ENCODE data around the gene HNRNPF.

The HNRNPF gene

DNA sequence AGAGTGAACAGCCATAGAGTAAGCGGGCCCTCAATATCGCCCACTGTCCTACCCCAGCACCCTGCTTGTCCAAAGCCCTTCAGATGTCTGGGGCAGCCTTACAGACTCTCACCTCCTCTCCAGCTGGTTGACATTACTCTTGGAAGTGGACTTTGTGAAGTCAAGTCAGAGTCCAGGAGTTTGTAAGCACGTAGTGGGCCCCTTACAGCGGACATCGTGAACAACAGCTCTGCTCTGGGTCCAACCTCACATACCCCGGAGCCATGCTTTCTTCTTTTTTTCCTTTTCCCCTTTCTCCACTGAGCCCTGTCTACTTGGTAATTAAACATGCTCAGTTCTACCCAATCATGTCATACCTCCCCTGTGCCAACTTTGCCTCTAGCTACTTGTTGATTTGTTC lies 17.5 kb downstream of the HNRNPF start:
- Histone ChIP-seq H3F3A (ENCODE audit: insufficient read depth) (peaks cover 68% of the 10 kb centered on the region), H3K9me3 (ENCODE audit: insufficient read depth, low read length) (no peaks in the 10 kb centered on the region), H3K79me2 (ENCODE audit: insufficient read depth, low read length) (peaks cover 79% of the 10 kb centered on the region), H2AFZ (ENCODE audit: low read depth, low read length, severe bottlenecking) (no peak overlapping the region), H3K9ac (ENCODE audit: low read length) (no peak overlapping the region), H4K20me1 (ENCODE audit: low read depth, low read length) (peaks cover 66% of the 10 kb centered on the region), H3K4me2 (ENCODE audit: low read depth, low read length, poor library complexity, severe bottlenecking) (no peak overlapping the region), H3K9me2 (replicated peaks; ENCODE audit: insufficient read depth, low read length) (no peaks in the 10 kb centered on the region), H3K27ac (ENCODE audit: low read depth, low read length) (no peak overlapping the region), H3K36me3 (ENCODE audit: low read length) (peaks cover 68% of the 10 kb centered on the region), H3K4me3 (ENCODE audit: insufficient read depth, low read length, poor library complexity, severe bottlenecking) (no peak overlapping the region), H3K27me3 (ENCODE audit: low read length) (no peaks in the 10 kb centered on the region)
- TF ChIP-seq, protein P1, sequence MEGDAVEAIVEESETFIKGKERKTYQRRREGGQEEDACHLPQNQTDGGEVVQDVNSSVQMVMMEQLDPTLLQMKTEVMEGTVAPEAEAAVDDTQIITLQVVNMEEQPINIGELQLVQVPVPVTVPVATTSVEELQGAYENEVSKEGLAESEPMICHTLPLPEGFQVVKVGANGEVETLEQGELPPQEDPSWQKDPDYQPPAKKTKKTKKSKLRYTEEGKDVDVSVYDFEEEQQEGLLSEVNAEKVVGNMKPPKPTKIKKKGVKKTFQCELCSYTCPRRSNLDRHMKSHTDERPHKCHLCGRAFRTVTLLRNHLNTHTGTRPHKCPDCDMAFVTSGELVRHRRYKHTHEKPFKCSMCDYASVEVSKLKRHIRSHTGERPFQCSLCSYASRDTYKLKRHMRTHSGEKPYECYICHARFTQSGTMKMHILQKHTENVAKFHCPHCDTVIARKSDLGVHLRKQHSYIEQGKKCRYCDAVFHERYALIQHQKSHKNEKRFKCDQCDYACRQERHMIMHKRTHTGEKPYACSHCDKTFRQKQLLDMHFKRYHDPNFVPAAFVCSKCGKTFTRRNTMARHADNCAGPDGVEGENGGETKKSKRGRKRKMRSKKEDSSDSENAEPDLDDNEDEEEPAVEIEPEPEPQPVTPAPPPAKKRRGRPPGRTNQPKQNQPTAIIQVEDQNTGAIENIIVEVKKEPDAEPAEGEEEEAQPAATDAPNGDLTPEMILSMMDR (IDR thresholded peaks at IDR 0.05; ENCODE audit: insufficient read depth, low read length, poor library complexity, severe bottlenecking), result no peak
- TF ChIP-seq EZH2phosphoT487 (conservative IDR thresholded peaks at IDR 0.05; ENCODE audit: low read length), result no peak

DNA sequence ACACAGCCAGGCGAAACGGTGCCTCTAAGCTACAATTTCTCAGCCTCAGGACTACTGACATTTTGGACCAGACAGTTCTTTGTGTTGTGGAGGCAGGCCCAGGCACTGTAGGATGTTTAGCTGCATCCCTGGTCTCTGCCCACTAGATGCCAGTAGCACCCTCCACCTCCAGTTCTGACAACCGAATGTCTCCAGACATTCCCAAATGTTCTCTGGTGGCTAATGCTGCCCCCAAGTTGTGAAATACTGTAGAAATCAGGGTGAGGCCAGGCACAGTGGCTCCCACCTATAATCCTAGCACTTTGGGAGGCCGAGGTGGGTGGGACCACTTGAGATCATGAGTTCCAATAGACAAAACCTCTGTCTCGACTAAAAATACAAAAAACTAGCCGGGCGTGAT lies 18.2 kb downstream of the HNRNPF start:
- no peak overlapping the region for H3K9ac ChIP-seq (ENCODE audit: low read length)
- no peak overlapping the region for H2AFZ ChIP-seq (ENCODE audit: low read depth, low read length, severe bottlenecking)
- no peaks in the 10 kb centered on the region for H3K27me3 ChIP-seq (ENCODE audit: low read length)
- peaks cover 72% of the 10 kb centered on the region for H3K79me2 ChIP-seq (ENCODE audit: insufficient read depth, low read length)
- no peak overlapping the region for H3K27ac ChIP-seq (ENCODE audit: low read depth, low read length)
- H3F3A ChIP-seq (ENCODE audit: insufficient read depth), result peaks cover 75% of the 10 kb centered on the region
- no peaks in the 10 kb centered on the region for H3K9me3 ChIP-seq (ENCODE audit: insufficient read depth, low read length)
- H3K4me3 ChIP-seq (ENCODE audit: insufficient read depth, low read length, poor library complexity, severe bottlenecking), result no peak overlapping the region
- no peaks in the 10 kb centered on the region for H3K9me2 ChIP-seq (replicated peaks; ENCODE audit: insufficient read depth, low read length)
- TF ChIP-seq, protein P1 (IDR thresholded peaks at IDR 0.05; ENCODE audit: insufficient read depth, low read length, poor library complexity, severe bottlenecking), result no peak
- TF ChIP-seq EZH2phosphoT487 (conservative IDR thresholded peaks at IDR 0.05; ENCODE audit: low read length), result no peak
- peaks cover 65% of the 10 kb centered on the region for H4K20me1 ChIP-seq (ENCODE audit: low read depth, low read length)
- no peak overlapping the region for H3K4me2 ChIP-seq (ENCODE audit: low read depth, low read length, poor library complexity, severe bottlenecking)
- H3K36me3 ChIP-seq (ENCODE audit: low read length), result peaks cover 68% of the 10 kb centered on the region

GRCh38 chr10:43390333-43390732 lies 18.7 kb downstream of the HNRNPF start:
- H3K9me3 ChIP-seq (ENCODE audit: insufficient read depth, low read length), result no peaks in the 10 kb centered on the region
- no peak overlapping the region for H3K27ac ChIP-seq (ENCODE audit: low read depth, low read length)
- H2AFZ ChIP-seq (ENCODE audit: low read depth, low read length, severe bottlenecking), result no peak overlapping the region
- peaks cover 61% of the 10 kb centered on the region for H4K20me1 ChIP-seq (ENCODE audit: low read depth, low read length)
- H3K4me3 ChIP-seq (ENCODE audit: insufficient read depth, low read length, poor library complexity, severe bottlenecking), result no peak overlapping the region
- H3K36me3 ChIP-seq (ENCODE audit: low read length), result peaks cover 68% of the 10 kb centered on the region
- no peak overlapping the region for H3K4me2 ChIP-seq (ENCODE audit: low read depth, low read length, poor library complexity, severe bottlenecking)
- H3F3A ChIP-seq (ENCODE audit: insufficient read depth), result peaks cover 76% of the 10 kb centered on the region
- no peaks in the 10 kb centered on the region for H3K9me2 ChIP-seq (replicated peaks; ENCODE audit: insufficient read depth, low read length)
- H3K9ac ChIP-seq (ENCODE audit: low read length), result no peak overlapping the region
- peaks cover 67% of the 10 kb centered on the region for H3K79me2 ChIP-seq (ENCODE audit: insufficient read depth, low read length)
- TF ChIP-seq, protein P1 (IDR thresholded peaks at IDR 0.05; ENCODE audit: insufficient read depth, low read length, poor library complexity, severe bottlenecking), result no peak
- TF ChIP-seq EZH2phosphoT487 (conservative IDR thresholded peaks at IDR 0.05; ENCODE audit: low read length), result no peak
- H3K27me3 ChIP-seq (ENCODE audit: low read length), result no peaks in the 10 kb centered on the region
